Parathyroid adenoma (tissue), 2 donors: ENCODE data around the gene GJE1.

ENCODE experiments used
- H2AFZ ChIP-seq: fragments of 300-600 bp; sonication (generic); one replicate; pipeline ENCODE4 v1.7.0; 2017; ENCODE audit warnings: antibody characterized with exemption, mild to moderate bottlenecking
- H3K27ac ChIP-seq: fragments of 300-600 bp; sonication (generic); one replicate; pipeline ENCODE4 v1.7.0; 2017
- H3K27me3 ChIP-seq: fragments of 300-600 bp; sonication (generic); one replicate; pipeline ENCODE4 v1.7.0; 2017; ENCODE audit warnings: low read length; ENCODE audit not compliant: control insufficient read depth, insufficient read depth
- H3K36me3 ChIP-seq: fragments of 300-600 bp; sonication (generic); one replicate; pipeline ENCODE4 v1.7.0; 2017; ENCODE audit warnings: low read length; ENCODE audit not compliant: control insufficient read depth, insufficient read depth
- H3K4me1 ChIP-seq: fragments of 300-600 bp; sonication (generic); one replicate; pipeline ENCODE4 v1.7.0; 2017; ENCODE audit warnings: control low read depth
- H3K4me2 ChIP-seq: fragments of 300-600 bp; sonication (generic); one replicate; pipeline ENCODE4 v1.7.0; 2017; ENCODE audit warnings: low read length
- H3K4me3 ChIP-seq: fragments of 300-600 bp; sonication (generic); one replicate; pipeline ENCODE4 v1.7.0; 2017; ENCODE audit warnings: low read depth, low read length
- H3K79me2 ChIP-seq: fragments of 300-600 bp; sonication (generic); one replicate; pipeline ENCODE4 v1.7.0; 2017; ENCODE audit warnings: control low read depth
- H3K9ac ChIP-seq: fragments of 300-600 bp; sonication (generic); one replicate; pipeline ENCODE4 v1.7.0; 2017; ENCODE audit warnings: mild to moderate bottlenecking
- H3K9me3 ChIP-seq: fragments of 300-600 bp; sonication (generic); one replicate; pipeline ENCODE4 v1.7.0; 2017; ENCODE audit warnings: low read length; ENCODE audit not compliant: control insufficient read depth
- CTCF ChIP-seq: fragments of 300-600 bp; sonication (generic); IDR thresholded peaks from one replicate; pipeline ENCODE4 v1.7.0; 2017; ENCODE audit warnings: antibody characterized with exemption, mild to moderate bottlenecking
- donor health status: primary hyperparathyroidism.

GJE1 gene

GRCh38 chr6:142162780-142163179 is 30.1 kb downstream of the GJE1 start:
- H3K36me3 ChIP-seq = no peaks in the 10 kb centered on the region
- no peak overlapping the region for H3K4me2 ChIP-seq
- no peaks in the 10 kb centered on the region for H3K27me3 ChIP-seq
- peaks cover 26% of the 10 kb centered on the region for H3K79me2 ChIP-seq
- no peaks in the 10 kb centered on the region for H3K9me3 ChIP-seq
- TF ChIP-seq CTCF = no peak
- H3K4me3 ChIP-seq = no peak overlapping the region
- no peaks in the 10 kb centered on the region for H3K4me1 ChIP-seq
- H3K9ac ChIP-seq = no peak overlapping the region
- H2AFZ ChIP-seq = no peak overlapping the region
- H3K27ac ChIP-seq = no peak overlapping the region

GRCh38 chr6:142165227-142165626 is 32.5 kb downstream of the GJE1 start:
- no peak for TF ChIP-seq CTCF
- no peak overlapping the region for H3K4me2 ChIP-seq
- H3K36me3 ChIP-seq = no peaks in the 10 kb centered on the region
- no peaks in the 10 kb centered on the region for H3K9me3 ChIP-seq
- H3K4me3 ChIP-seq = no peak overlapping the region
- peaks cover 14% of the 10 kb centered on the region for H3K79me2 ChIP-seq
- H3K4me1 ChIP-seq = no peaks in the 10 kb centered on the region
- no peaks in the 10 kb centered on the region for H3K27me3 ChIP-seq
- H2AFZ ChIP-seq = no peak overlapping the region
- no peak overlapping the region for H3K9ac ChIP-seq
- no peak overlapping the region for H3K27ac ChIP-seq

- no peak for TF ChIP-seq CTCF
- Histone ChIP-seq H3K4me1 (no peaks in the 10 kb centered on the region), H3K4me3 (no peak overlapping the region), H3K36me3 (no peaks in the 10 kb centered on the region), H3K27me3 (no peaks in the 10 kb centered on the region), H3K79me2 (peaks cover 6% of the 10 kb centered on the region), H3K27ac (no peak overlapping the region), H3K9ac (no peak overlapping the region), H3K4me2 (no peak overlapping the region), H2AFZ (no peak overlapping the region), H3K9me3 (no peaks in the 10 kb centered on the region)
Observed at GRCh38 chr6:142167071-142167470, 34.3 kb downstream of the GJE1 start.

- Histone ChIP-seq H3K9ac (no peak overlapping the region), H3K27ac (no peak overlapping the region), H3K27me3 (no peaks in the 10 kb centered on the region), H3K4me3 (no peak overlapping the region), H3K4me2 (no peak overlapping the region), H3K9me3 (no peaks in the 10 kb centered on the region), H3K36me3 (no peaks in the 10 kb centered on the region), H2AFZ (no peak overlapping the region), H3K79me2 (peaks cover 3% of the 10 kb centered on the region), H3K4me1 (no peaks in the 10 kb centered on the region)
- no peak for TF ChIP-seq CTCF
Observed at GRCh38 chr6:142167486-142167885, 34.8 kb downstream of the GJE1 start.

- Histone ChIP-seq H3K4me2 (no peak overlapping the region), H3K79me2 (no peaks in the 10 kb centered on the region), H3K9me3 (no peaks in the 10 kb centered on the region), H2AFZ (no peak overlapping the region), H3K4me3 (no peak overlapping the region), H3K27ac (no peak overlapping the region), H3K36me3 (no peaks in the 10 kb centered on the region), H3K4me1 (no peaks in the 10 kb centered on the region), H3K27me3 (no peaks in the 10 kb centered on the region), H3K9ac (no peak overlapping the region)
- TF ChIP-seq CTCF = no peak
Observed at GRCh38 chr6:142171351-142171750, 38.6 kb downstream of the GJE1 start.
